SK-N-SH treated with all-trans-retinoic acid at 6 μM for 48 hours (cell line): ENCODE data around the gene PDZD2.
"Not testable (repeated sequence)": the region's sequence is repeated elsewhere in the genome, so short reads cannot be mapped to it uniquely, and the experiment has no call there.

Experiments
- ATAC-seq: fragments of 200-7000 bp; cut with Tn5 transposase; 3 replicates; pipeline ENCODE4 v1.9.1; 2020; ENCODE audit warnings: mild to moderate bottlenecking, moderate library complexity
- ARNTL ChIP-seq: fragments of 450-650 bp; formaldehyde crosslinking; IDR thresholded peaks from 2 replicates; pipeline ENCODE4 v1.5.0; 2020; ENCODE audit warnings: low read depth, mild to moderate bottlenecking, moderate library complexity, borderline replicate concordance
- BACH2 ChIP-seq: fragments of 250-450 bp; sonication (Bioruptor Pico); IDR thresholded peaks from 2 replicates; pipeline ENCODE4 v1.9.0; 2021; ENCODE audit warnings: mild to moderate bottlenecking, borderline replicate concordance
- CSDC2 ChIP-seq: fragments of 250-450 bp; sonication (Bioruptor Pico); IDR thresholded peaks from 2 replicates; pipeline ENCODE4 v1.5.0; 2020; ENCODE audit warnings: mild to moderate bottlenecking, moderate library complexity
- CSRNP3 ChIP-seq: fragments of 250-450 bp; sonication (Bioruptor Pico); IDR thresholded peaks from 2 replicates; pipeline ENCODE4 v1.5.1; 2021; ENCODE audit warnings: mild to moderate bottlenecking, moderate library complexity
- ESRRG ChIP-seq: fragments of 250-450 bp; sonication (Bioruptor Pico); IDR thresholded peaks from 2 replicates; pipeline ENCODE4 v1.6.1; 2021; ENCODE audit warnings: mild to moderate bottlenecking
- GLIS3 ChIP-seq: fragments of 250-450 bp; sonication (Bioruptor Pico); IDR thresholded peaks from 2 replicates; pipeline ENCODE4 v1.5.0; 2020; ENCODE audit warnings: mild to moderate bottlenecking, moderate library complexity
- ISL1 ChIP-seq: fragments of 250-450 bp; sonication (Bioruptor Pico); IDR thresholded peaks from 2 replicates; pipeline ENCODE4 v2.1.2; 2022; ENCODE audit warnings: mild to moderate bottlenecking, moderate library complexity
- OSR1 ChIP-seq: fragments of 250-450 bp; sonication (Bioruptor Pico); IDR thresholded peaks from 2 replicates; pipeline ENCODE4 v1.8.0; 2022; ENCODE audit warnings: moderate library complexity, mild to moderate bottlenecking, inconsistent platforms
- PPARA ChIP-seq: fragments of 250-450 bp; sonication (Bioruptor Pico); IDR thresholded peaks from 2 replicates; pipeline ENCODE4 v1.5.0; 2020; ENCODE audit warnings: mild to moderate bottlenecking, borderline replicate concordance
- RARB ChIP-seq: fragments of 250-450 bp; sonication (Bioruptor Pico); IDR thresholded peaks from 2 replicates; pipeline ENCODE4 v1.8.0; 2021; ENCODE audit warnings: mild to moderate bottlenecking, moderate library complexity
- SNAI2 ChIP-seq: fragments of 250-450 bp; sonication (Bioruptor Pico); IDR thresholded peaks from 2 replicates; pipeline ENCODE4 v1.5.0; 2020; ENCODE audit warnings: mild to moderate bottlenecking, moderate library complexity
- TCF4 ChIP-seq: fragments of 250-450 bp; sonication (Bioruptor Pico); IDR thresholded peaks from 2 replicates; pipeline ENCODE4 v1.8.0; 2021; ENCODE audit warnings: mild to moderate bottlenecking, moderate library complexity, borderline replicate concordance
- TOX ChIP-seq: fragments of 250-450 bp; sonication (Bioruptor Pico); IDR thresholded peaks from 2 replicates; pipeline ENCODE4 v1.8.0; 2021; ENCODE audit warnings: mild to moderate bottlenecking, moderate library complexity, borderline replicate concordance
- TSHZ2 ChIP-seq: fragments of 250-450 bp; sonication (Bioruptor Pico); IDR thresholded peaks from 2 replicates; pipeline ENCODE4 v1.5.0; 2020; ENCODE audit warnings: mild to moderate bottlenecking, moderate library complexity
- ZC3H10 ChIP-seq: fragments of 250-450 bp; sonication (Bioruptor Pico); IDR thresholded peaks from 2 replicates; pipeline ENCODE4 v1.5.1; 2021; ENCODE audit warnings: mild to moderate bottlenecking, moderate library complexity
- ZNF565 ChIP-seq: fragments of 450-650 bp; formaldehyde crosslinking; conservative IDR thresholded peaks from 2 replicates; pipeline ENCODE4 v1.5.0; 2020; ENCODE audit warnings: low read depth, mild to moderate bottlenecking, moderate library complexity
- ZNF70 ChIP-seq: fragments of 450-650 bp; formaldehyde crosslinking; IDR thresholded peaks from 2 replicates; pipeline ENCODE4 v1.5.0; 2020; ENCODE audit warnings: mild to moderate bottlenecking, moderate library complexity
- ZNF8 ChIP-seq: fragments of 450-650 bp; formaldehyde crosslinking; IDR thresholded peaks from 2 replicates; pipeline ENCODE4 v1.5.0; 2020; ENCODE audit warnings: mild to moderate bottlenecking, moderate library complexity
- TF ChIP-seq, protein P1 (sequence below): fragments of 250-450 bp; sonication (Bioruptor Pico); IDR thresholded peaks from 2 replicates; pipeline ENCODE4 v1.8.0; 2020; ENCODE audit warnings: mild to moderate bottlenecking, moderate library complexity, borderline replicate concordance
- TF ChIP-seq, protein P2 (sequence below): fragments of 250-450 bp; sonication (Bioruptor Pico); IDR thresholded peaks from 2 replicates; pipeline ENCODE4 v1.5.1; 2020; ENCODE audit warnings: low read depth, mild to moderate bottlenecking, moderate library complexity

The PDZD2 gene

GRCh38 chr5:31761877-31762276 lies 122.9 kb downstream of the PDZD2 start:
- TF ChIP-seq SNAI2 (CRISPR knock-in tag), result no peak
- no peak for TF ChIP-seq PPARA (CRISPR knock-in tag)
- no peak for TF ChIP-seq TCF4 (CRISPR knock-in tag)
- TF ChIP-seq CSDC2 (CRISPR knock-in tag), result no peak
- TF ChIP-seq, protein P1, sequence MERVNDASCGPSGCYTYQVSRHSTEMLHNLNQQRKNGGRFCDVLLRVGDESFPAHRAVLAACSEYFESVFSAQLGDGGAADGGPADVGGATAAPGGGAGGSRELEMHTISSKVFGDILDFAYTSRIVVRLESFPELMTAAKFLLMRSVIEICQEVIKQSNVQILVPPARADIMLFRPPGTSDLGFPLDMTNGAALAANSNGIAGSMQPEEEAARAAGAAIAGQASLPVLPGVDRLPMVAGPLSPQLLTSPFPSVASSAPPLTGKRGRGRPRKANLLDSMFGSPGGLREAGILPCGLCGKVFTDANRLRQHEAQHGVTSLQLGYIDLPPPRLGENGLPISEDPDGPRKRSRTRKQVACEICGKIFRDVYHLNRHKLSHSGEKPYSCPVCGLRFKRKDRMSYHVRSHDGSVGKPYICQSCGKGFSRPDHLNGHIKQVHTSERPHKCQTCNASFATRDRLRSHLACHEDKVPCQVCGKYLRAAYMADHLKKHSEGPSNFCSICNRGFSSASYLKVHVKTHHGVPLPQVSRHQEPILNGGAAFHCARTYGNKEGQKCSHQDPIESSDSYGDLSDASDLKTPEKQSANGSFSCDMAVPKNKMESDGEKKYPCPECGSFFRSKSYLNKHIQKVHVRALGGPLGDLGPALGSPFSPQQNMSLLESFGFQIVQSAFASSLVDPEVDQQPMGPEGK (CRISPR knock-in tag), result no peak
- no peak for TF ChIP-seq OSR1
- ATAC-seq, result no peak

- no peak for TF ChIP-seq OSR1
- no peak for TF ChIP-seq ZC3H10 (CRISPR knock-in tag)
- TF ChIP-seq TSHZ2 (CRISPR knock-in tag), result no peak
- TF ChIP-seq ZNF565 (CRISPR knock-in tag), result no peak
- TF ChIP-seq ZNF70 (CRISPR knock-in tag), result no peak
- no peak for TF ChIP-seq SNAI2 (CRISPR knock-in tag)
- TF ChIP-seq GLIS3 (CRISPR knock-in tag), result no peak
- TF ChIP-seq ARNTL (CRISPR knock-in tag), result no peak
- TF ChIP-seq BACH2 (CRISPR knock-in tag), result no peak
- TF ChIP-seq RARB (CRISPR knock-in tag), result no peak
- ATAC-seq, result no peak
Measured at GRCh38 chr5:31763424-31763823, 124.5 kb downstream of the PDZD2 start.

GRCh38 chr5:31764687-31765086 lies 125.8 kb downstream of the PDZD2 start:
- not testable (repeated sequence) for ATAC-seq

- no peak for TF ChIP-seq CSDC2 (CRISPR knock-in tag)
- no peak for TF ChIP-seq CSRNP3 (CRISPR knock-in tag)
- no peak for TF ChIP-seq GLIS3 (CRISPR knock-in tag)
- TF ChIP-seq BACH2 (CRISPR knock-in tag), result no peak
- no peak for TF ChIP-seq TCF4 (CRISPR knock-in tag)
- no peak for TF ChIP-seq TSHZ2 (CRISPR knock-in tag)
- TF ChIP-seq TOX (CRISPR knock-in tag), result no peak
- TF ChIP-seq, all 23 proteins: peak for 0
- no peak for ATAC-seq
Measured at GRCh38 chr5:31767335-31768031, 128.6 kb downstream of the PDZD2 start.

DNA sequence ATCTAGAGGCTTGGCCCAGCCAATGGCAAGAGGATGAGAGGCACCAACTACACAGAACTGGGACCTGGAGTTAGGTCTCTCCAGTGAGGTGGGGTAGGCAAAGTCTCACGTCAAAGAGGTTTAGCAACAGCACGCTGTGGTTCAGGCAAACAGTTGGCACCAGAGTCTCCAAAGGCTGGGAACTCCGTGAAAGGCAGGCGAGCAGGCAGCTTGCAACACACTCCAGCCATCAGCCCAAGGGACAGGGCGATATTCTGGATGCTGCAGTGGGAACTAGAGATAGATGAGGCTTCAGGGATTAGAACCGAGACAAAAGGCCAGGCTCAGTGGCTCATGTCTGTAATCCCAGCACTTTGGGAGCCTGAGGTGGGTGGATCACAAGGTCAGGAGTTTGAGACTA lies 129.1 kb downstream of the PDZD2 start:
- ATAC-seq, result no peak
- TF ChIP-seq ISL1 (CRISPR knock-in tag), result no peak
- no peak for TF ChIP-seq ZC3H10 (CRISPR knock-in tag)
- no peak for TF ChIP-seq SNAI2 (CRISPR knock-in tag)
- TF ChIP-seq CSRNP3 (CRISPR knock-in tag), result no peak
- no peak for TF ChIP-seq GLIS3 (CRISPR knock-in tag)
- TF ChIP-seq ESRRG (CRISPR knock-in tag), result no peak
- TF ChIP-seq, protein P2, sequence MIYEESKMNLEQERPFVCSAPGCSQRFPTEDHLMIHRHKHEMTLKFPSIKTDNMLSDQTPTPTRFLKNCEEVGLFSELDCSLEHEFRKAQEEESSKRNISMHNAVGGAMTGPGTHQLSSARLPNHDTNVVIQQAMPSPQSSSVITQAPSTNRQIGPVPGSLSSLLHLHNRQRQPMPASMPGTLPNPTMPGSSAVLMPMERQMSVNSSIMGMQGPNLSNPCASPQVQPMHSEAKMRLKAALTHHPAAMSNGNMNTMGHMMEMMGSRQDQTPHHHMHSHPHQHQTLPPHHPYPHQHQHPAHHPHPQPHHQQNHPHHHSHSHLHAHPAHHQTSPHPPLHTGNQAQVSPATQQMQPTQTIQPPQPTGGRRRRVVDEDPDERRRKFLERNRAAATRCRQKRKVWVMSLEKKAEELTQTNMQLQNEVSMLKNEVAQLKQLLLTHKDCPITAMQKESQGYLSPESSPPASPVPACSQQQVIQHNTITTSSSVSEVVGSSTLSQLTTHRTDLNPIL (CRISPR knock-in tag), result no peak
- TF ChIP-seq ARNTL (CRISPR knock-in tag), result no peak
- no peak for TF ChIP-seq TCF4 (CRISPR knock-in tag)
- TF ChIP-seq ZNF565 (CRISPR knock-in tag), result no peak
- TF ChIP-seq ZNF8, result no peak
- no peak for TF ChIP-seq ZNF70 (CRISPR knock-in tag)
- no peak for TF ChIP-seq PPARA (CRISPR knock-in tag)
